ENCODE data around the gene SF3B5. TPM values are rescaled to one million over a fixed set of nuclear protein-coding genes. Genes with fewer than 3 reads are reported as not detected.

SF3B5 gene
- total and polyA plus RNA-seq, 9 of the 15 experiments (the other 6 are each of a cell fraction or from before 2014, with no cell fraction given), result 238 to 1,211 (median 407) TPM

GRCh38 chr6:144053601-144054000, 41.8 kb downstream of the SF3B5 start:
- Histone ChIP-seq H3K9me1 (ENCODE audit: control insufficient read depth, insufficient read depth, low read length) (no peaks in the 10 kb centered on the region), H3K79me2 (ENCODE audit: control insufficient read depth, insufficient read depth, low read length) (no peaks in the 10 kb centered on the region), H3K36me3 (ENCODE audit: control insufficient read depth, insufficient read depth, low read length) (no peaks in the 10 kb centered on the region), H3K9me3 (replicated peaks; ENCODE audit: control insufficient read depth, insufficient read depth, low read depth, low read length) (no peaks in the 10 kb centered on the region), H4K20me1 (replicated peaks; ENCODE audit: control insufficient read depth, insufficient read depth, low read length) (no peaks in the 10 kb centered on the region), H3K4me1 (replicated peaks in 1 of 2; ENCODE audit: control insufficient read depth in 2 of 2, insufficient read depth in 2 of 2, low read length in 2 of 2) (no peaks in the 10 kb centered on the region), H2AFZ (ENCODE audit: low read depth, low read length) (no peak overlapping the region), H3K4me2 (ENCODE audit: insufficient read depth, low read length) (no peak overlapping the region), H3K27ac (ENCODE audit: extremely low read depth, low read depth, low read length) (no peak overlapping the region), H3K9ac (ENCODE audit: insufficient read depth in 1 of 2, low read depth in 2 of 2, low read length in 2 of 2) (no peak overlapping the region), H3K4me3 (no peak overlapping the region), H3K27me3 (ENCODE audit: control insufficient read depth in 2 of 2, insufficient read depth in 2 of 2, low read length in 2 of 2) (no peaks in the 10 kb centered on the region; a peak in 1 of 5 replicates)
- ATAC-seq, result no peak
- FAIRE-seq, result no peak
- POLR2A ChIA-PET, result interaction anchor here (0.6 to 2.3 kb wide), 2 partner anchors 11 to 133 kb away, joined by 3 to 13 read pairs; no protein-coding TSS in a partner anchor
- CTCF ChIA-PET (ENCODE audit: low intra/inter-chr PET ratio), result no interaction called here
- WGBS (ENCODE audit: insufficient coverage, low coverage, missing lambda C conversion rate), result 5% methylated on average over 3 of the region's 3 CpGs
- DNase-seq (ENCODE audit: extremely low read depth in 1 of 4, low spot score in 3 of 4), result no peak
- BruUV-seq (replicated peaks), result no TSS peak
- in situ Hi-C loops (cut with MboI) (no loop called here), intact Hi-C loops (cut with micrococcal nuclease) (no loop called here)
- TF ChIP-seq U2AF2 (optimal IDR thresholded peaks at IDR 0.05; ENCODE audit: low read depth, low read length) (no peak), C11orf30 (IDR thresholded peaks at IDR 0.05; ENCODE audit: low read depth) (no peak), FOXK1 (CRISPR knock-in tag; IDR thresholded peaks at IDR 0.05; ENCODE audit: borderline replicate concordance) (no peak), ZBTB9 (CRISPR knock-in tag; IDR thresholded peaks at IDR 0.05) (no peak), MNT (conservative IDR thresholded peaks at IDR 0.05) (no peak), PHF20 (IDR thresholded peaks at IDR 0.05; ENCODE audit: partially characterized antibody) (no peak), SMC3 (conservative IDR thresholded peaks at IDR 0.05; ENCODE audit: insufficient read depth, low read depth, low read length) (no peak), FIP1L1 (IDR thresholded peaks at IDR 0.05; ENCODE audit: low read depth, low read length, poor library complexity, severe bottlenecking) (no peak), ZNF639 (CRISPR knock-in tag; conservative IDR thresholded peaks at IDR 0.05 in 1 of 2, IDR thresholded peaks at IDR 0.05 in 1 of 2) (no peak), HEY1 (CRISPR knock-in tag; IDR thresholded peaks at IDR 0.05; ENCODE audit: borderline replicate concordance) (no peak), TAF1 (IDR thresholded peaks at IDR 0.05; ENCODE audit: control insufficient read depth, extremely low read depth, insufficient read depth, low read length, severe bottlenecking) (no peak), ZNF280A (IDR thresholded peaks at IDR 0.05; ENCODE audit: low read depth, partially characterized antibody) (no peak), FOSL1 (tag; conservative IDR thresholded peaks at IDR 0.05) (no peak), ARID3B (CRISPR knock-in tag; IDR thresholded peaks at IDR 0.05; ENCODE audit: borderline replicate concordance) (no peak)
